Astrocyte of the spinal cord (primary cell): ENCODE measurements around the gene FOXRED2.
A peak's percentile ranks its signal among the peaks of the same experiment; 100 is the strongest.

ENCODE experiments used
- DNase-seq: peaks from one replicate; pipeline ENCODE4 v3.0.0; 2011; ENCODE audit warnings: low read depth, low spot score
- H3K4me3 ChIP-seq: 2 replicates; pipeline ENCODE4 v1.5.1; 2011; ENCODE audit warnings: low read depth, mild to moderate bottlenecking, low read length, moderate library complexity
- CTCF ChIP-seq: IDR thresholded peaks from 2 replicates; pipeline ENCODE4 v1.5.1; 2012; ENCODE audit warnings: low read depth, mild to moderate bottlenecking, low read length, inconsistent platforms
- in situ Hi-C: cut with HindIII; loops from 2 replicates; pipeline ENCODE4 v1.10.0; 2017; ENCODE audit warnings: low sequenced_read_pairs

The FOXRED2 gene

GRCh38 chr22:36505998-36506635 is 723 bp downstream of the FOXRED2 start:
- in situ Hi-C loops = no loop called here
- no peak for DNase-seq
- TF ChIP-seq CTCF = no peak
- H3K4me3 ChIP-seq = peak overlapping the region; percentile 40

GRCh38 chr22:36497910-36498665 is 8.8 kb downstream of the FOXRED2 start:
- no peak for DNase-seq
- in situ Hi-C loops = no loop called here
- no peak overlapping the region for H3K4me3 ChIP-seq
- peak; percentile 4 for TF ChIP-seq CTCF

GRCh38 chr22:36493690-36494110 is 13.1 kb downstream of the FOXRED2 start:
- in situ Hi-C loops = no loop called here

GRCh38 chr22:36492109-36492508 is 14.7 kb downstream of the FOXRED2 start:
- no peak for DNase-seq
- no peak for TF ChIP-seq CTCF
- H3K4me3 ChIP-seq = no peak overlapping the region
- in situ Hi-C loops = no loop called here

More at GRCh38 chr22:36493690-36494110, 13.1 kb downstream of the FOXRED2 start:
- no peak for DNase-seq
- H3K4me3 ChIP-seq = no peak overlapping the region
- TF ChIP-seq CTCF = no peak

GRCh38 chr22:36491155-36491554 is 15.7 kb downstream of the FOXRED2 start:
- no peak for TF ChIP-seq CTCF
- in situ Hi-C loops = no loop called here
- no peak for DNase-seq
- no peak overlapping the region for H3K4me3 ChIP-seq

- peak; percentile 74 for TF ChIP-seq CTCF
- DNase-seq = peak; percentile 50
- no peak overlapping the region for H3K4me3 ChIP-seq
- in situ Hi-C loops = no loop called here
These were observed 20.0 kb downstream of the FOXRED2 start for GRCh38 chr22:36486619-36487384.
